UCSD-AML1 (cell line): ENCODE results near the gene LUC7L3.
"Not testable (repeated sequence)": the region's sequence is repeated elsewhere in the genome, so short reads cannot be mapped to it uniquely, and the experiment has no call there.

Experiments
- DNase-seq: peaks from one replicate; lab custom pipeline; 2025; ENCODE audit not compliant: unreplicated experiment; lab: John Stamatoyannopoulos, UW

LUC7L3 gene, protein sequence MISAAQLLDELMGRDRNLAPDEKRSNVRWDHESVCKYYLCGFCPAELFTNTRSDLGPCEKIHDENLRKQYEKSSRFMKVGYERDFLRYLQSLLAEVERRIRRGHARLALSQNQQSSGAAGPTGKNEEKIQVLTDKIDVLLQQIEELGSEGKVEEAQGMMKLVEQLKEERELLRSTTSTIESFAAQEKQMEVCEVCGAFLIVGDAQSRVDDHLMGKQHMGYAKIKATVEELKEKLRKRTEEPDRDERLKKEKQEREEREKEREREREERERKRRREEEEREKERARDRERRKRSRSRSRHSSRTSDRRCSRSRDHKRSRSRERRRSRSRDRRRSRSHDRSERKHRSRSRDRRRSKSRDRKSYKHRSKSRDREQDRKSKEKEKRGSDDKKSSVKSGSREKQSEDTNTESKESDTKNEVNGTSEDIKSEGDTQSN

GRCh38 chr17:50719144-50719923 lies at the start of gene LUC7L3:
LUC7L3 (plus strand) TSS chr17:50719603; CDS start chr17:50719733, 130 bp downstream.
- DNase-seq: peak; percentile 95

DNA sequence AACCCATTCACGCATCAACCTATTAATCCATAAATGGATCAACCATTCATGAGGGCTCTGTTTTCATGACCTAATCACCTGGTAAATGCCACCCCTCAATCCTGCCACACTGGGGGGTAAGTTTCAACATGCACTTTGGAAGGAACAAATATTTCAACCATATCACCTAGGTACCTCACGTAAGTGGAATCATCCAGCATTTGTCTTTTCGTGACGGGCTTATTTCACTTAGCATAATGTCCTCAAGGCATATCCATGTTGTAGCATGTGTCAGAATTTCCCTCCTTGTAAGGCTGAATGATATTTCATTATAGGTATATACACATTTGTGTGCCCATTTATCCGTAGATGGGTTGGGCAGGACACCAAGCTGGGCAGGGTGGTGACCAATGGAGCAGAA lies 47.3 kb upstream of the LUC7L3 start:
- DNase-seq: no peak

DNA sequence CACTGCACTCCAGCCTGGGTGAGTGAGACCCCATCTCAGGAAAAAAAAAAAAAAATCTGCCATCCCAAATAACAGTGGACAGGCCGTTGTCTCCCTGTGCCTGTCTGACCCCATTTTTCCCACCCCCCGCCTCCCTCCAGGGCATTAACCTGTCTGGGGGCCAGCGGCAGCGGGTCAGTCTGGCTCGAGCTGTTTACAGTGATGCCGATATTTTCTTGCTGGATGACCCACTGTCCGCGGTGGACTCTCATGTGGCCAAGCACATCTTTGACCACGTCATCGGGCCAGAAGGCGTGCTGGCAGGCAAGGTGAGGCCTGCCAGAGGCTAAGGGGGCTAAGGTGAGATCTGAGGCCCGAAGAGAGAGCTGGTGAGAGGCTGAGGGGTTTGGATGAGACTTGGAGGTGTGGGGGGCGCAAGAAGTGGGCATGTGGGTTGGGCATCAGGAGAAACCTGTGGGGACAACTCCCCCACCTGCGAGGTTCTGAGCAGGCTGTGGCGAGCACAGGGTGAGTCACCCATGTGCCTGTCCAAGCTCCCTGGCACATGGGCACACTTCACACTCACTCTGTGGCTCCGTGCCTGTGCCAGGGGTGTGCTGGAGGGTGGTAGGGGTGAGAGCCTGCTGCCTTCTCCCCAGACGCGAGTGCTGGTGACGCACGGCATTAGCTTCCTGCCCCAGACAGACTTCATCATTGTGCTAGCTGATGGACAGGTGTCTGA lies 46.4 kb upstream of the LUC7L3 start:
- no peak for DNase-seq

DNA sequence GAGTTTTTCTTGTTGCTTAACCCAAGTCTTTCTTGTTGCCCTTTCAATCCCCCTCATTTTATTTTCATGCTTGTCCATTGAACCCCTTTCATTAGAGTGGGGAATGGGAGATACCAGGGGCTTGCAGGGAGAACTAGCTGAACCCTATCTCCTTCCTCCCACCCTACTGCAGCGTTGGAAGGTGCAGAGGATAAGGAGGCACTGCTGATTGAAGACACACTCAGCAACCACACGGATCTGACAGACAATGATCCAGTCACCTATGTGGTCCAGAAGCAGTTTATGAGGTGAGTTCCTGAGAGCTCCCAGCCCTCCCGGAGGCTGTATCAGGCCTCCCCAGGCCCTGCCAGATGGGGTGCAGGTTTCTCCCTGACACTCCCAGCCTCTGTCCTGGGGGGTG lies 44.2 kb upstream of the LUC7L3 start:
- no peak for DNase-seq

GRCh38 chr17:50675627-50676026 lies 43.8 kb upstream of the LUC7L3 start:
- DNase-seq: no peak

GRCh38 chr17:50676065-50676975 lies 43.1 kb upstream of the LUC7L3 start:
- DNase-seq: no peak

DNA sequence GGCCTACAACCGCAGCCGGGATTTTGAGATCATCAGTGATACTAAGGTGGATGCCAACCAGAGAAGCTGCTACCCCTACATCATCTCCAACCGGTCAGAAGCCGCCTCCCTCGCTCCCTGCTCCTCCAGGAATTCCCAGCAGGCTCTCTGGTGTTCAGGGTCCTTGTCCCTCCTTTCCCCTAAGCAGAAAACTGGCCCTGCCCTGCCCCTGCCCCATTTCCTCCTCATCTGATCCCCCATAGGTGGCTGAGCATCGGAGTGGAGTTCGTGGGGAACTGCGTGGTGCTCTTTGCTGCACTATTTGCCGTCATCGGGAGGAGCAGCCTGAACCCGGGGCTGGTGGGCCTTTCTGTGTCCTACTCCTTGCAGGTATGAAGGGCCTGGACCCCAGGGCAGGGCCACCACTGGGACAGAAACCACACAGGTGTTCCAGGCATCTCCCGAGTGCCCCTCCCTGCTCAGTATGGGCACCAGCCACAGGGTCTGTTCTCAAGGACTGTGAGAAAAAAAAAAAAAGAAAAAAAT lies 41.5 kb upstream of the LUC7L3 start:
- no peak for DNase-seq

DNA sequence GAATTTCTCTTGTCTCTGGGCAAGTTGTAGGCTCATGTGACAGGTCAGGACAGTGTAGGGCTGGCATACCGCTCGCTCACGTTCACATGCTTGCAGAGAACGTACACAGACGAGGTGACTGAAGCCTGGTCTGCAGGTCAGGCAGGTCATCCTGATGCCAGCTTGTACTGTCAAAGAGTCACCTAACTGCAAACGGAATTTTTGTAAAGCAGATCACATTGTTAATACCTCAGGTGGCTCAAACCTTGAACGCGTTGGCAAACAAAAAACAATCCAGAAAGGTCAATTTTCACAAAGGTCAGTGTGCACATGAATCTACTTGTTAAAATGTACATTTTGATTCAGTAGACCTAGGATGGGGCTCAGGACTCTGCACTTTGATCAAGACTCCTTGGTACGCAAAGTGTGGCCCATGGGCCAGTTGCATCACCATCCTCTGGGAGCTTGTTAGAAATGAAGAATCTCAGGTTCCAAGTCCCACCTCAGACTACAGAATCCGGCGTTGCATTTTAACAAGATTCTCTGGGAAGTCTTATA lies 40.3 kb upstream of the LUC7L3 start:
- DNase-seq: no peak

DNA sequence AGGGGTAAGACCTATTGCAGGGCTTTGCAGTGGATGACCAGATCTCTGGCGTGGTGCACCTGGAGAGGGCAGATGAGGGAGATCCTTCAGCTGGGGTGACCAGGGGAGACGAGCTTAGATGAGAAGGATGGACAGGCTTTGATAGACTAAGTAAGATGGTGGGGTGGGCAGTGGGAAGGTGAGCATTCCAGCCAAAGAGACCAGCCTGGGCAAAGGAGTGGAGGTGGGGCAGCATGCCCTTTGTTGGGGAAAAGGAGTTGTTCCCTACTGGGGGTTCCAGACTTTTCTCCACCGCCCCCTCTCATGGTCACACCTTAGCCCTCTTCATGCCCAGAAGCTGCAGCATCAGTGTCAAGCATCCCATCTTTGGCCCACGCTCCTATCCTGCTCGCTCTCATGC lies 39.3 kb upstream of the LUC7L3 start:
- DNase-seq: no peak

DNA sequence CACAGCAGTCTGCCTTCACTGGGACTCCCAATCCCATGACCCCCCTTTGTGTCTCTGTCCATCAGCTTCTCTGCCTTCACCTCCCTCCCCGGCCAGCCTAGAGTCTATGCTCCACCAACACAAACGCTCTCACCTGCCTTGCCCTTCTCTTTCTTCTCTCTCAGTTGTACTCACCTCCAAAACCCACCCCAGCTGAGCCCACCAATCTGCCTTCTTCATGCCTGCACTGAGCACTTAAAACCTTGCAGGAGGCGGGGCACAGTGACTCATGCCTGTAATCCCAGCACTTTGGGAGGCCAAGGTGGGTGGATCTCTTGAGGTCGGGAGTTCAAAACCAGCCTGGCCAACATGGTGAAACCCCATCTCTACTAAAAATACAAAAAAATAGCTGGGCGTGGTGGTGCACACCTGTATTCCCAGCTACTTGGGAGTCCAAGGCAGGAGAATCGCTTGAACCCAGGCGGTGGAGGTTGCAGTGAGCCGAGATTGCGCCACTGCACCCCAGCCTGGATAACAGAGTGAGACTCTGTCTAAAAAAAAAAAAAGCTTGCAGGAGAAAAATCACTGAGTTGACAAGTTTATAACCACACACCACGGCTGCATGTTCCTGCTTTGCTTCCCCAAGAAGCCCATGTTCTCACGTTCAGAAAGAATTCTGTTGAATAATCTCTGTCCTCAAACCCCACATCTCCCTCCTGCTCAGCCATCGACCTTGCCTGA lies 38.7 kb upstream of the LUC7L3 start:
- DNase-seq: not testable (repeated sequence)

DNA sequence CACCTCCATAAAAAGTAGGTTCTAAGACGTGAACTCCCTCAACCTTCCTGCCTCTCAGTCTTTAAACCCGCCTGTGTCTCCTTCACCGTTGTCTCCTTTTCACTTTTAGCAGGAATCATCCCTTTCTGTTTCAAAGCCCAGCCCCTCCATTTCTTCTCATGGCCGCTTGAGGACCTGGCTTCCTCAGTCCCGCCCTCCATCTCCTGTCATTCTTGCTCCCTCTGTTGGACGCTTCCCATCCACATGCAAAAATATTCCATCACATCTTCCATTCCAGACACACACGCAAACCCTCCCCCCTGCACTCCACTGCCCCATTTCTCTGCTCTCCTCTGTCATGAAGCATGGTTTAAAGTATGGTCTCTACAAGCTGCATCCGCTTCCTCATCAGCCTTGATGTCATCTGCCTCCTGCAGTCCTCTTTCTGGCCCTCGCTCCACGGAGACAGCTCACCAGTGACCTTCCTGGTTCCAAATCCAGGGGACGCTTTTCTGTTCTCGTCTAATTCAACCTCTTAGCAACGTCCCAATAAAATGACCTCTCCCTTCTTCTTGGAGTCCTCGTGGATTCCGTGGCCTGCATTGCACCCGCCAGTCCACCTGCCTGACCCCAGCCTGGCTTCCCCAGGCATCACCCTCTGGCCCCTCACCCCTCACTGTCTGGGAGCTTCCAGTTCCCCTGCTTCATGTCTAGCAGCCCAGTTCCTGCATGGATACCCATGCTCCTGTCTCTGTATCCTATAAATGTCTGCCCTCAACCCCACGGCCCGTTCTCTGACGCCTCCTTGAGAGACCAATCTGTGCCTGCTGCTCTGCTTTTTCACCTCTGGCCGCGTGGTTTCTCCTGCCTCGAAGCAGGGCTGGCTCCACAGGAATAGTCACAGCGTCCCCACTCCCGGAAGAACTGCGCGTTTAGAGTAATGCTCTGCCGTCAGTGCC lies 37.9 kb upstream of the LUC7L3 start:
- DNase-seq: peak; percentile 48

DNA sequence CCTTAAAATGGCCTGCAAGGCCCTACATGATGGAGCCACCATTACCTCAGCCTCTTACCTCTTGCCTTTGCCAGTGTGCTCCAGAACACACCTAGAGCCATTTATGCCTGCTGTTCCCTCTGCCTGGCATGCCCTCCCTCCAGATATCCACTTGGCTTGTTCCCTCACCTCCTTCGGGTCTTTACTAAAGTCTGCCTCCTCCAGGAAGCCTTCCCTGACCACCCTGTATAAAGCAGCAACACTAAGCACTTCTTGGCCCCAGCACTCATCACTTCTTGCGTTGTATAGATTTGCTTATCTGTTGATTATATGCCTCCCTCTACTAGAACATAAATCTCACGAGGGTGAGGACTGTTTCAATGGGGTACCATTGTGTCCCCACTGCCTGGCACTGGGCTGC lies 37.0 kb upstream of the LUC7L3 start:
- DNase-seq: no peak

DNA sequence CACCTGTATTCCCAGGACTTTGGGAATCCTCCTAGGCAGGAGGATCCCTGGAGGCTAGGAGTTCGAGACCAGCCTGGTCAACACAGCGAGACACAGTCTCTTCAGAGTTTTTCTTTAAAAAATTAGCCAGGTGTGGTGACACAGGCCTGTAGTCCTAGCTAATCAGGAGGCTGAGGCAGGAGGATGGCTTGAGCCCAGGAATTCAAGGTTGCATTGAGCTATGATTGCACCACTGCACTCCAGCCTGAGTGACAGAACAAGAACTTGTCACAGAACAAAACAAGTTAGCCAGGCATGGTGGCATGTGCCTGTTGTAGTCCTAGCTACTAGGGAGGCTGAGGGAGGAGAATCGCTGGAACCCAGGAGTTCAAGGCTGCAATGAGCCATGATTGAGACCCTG lies 36.5 kb upstream of the LUC7L3 start:
- DNase-seq: no peak

GRCh38 chr17:50683434-50684287 lies 35.7 kb upstream of the LUC7L3 start:
- no peak for DNase-seq

GRCh38 chr17:50684288-50684611 lies 35.2 kb upstream of the LUC7L3 start:
- DNase-seq: no peak

GRCh38 chr17:50684612-50685333 lies 34.6 kb upstream of the LUC7L3 start:
- DNase-seq: no peak

DNA sequence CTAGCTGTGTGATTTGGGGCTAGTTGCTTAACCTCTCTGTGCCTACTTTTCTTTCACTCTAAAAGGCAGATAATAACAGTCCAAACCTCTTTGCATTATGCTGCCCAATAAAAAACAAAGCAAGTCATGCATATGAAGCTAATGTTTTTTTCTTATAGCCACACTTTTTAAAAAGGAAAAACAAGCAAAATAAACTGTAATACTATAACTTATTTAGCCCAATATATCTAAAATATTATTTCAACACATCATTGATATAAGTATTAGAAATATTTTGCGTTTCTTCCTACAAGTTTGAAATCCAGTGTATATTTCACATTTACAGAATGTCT lies 34.1 kb upstream of the LUC7L3 start:
- DNase-seq: no peak
